Hindlimb muscle (tissue), 1 donor: ENCODE measurements around the gene SLC25A47. TPM values are rescaled to one million over a fixed set of nuclear protein-coding genes. Genes with fewer than 3 reads are reported as not detected.
"Not testable (repeated sequence)": the region's sequence is repeated elsewhere in the genome, so short reads cannot be mapped to it uniquely, and the experiment has no call there.

Source experiments
- DNase-seq: peaks from one replicate; pipeline ENCODE4 v3.0.0-alpha.2; 2013
- polyA plus RNA-seq: library from polyadenylated mRNA; unstranded; fragments of 120-200 nt; gene quantifications from one replicate; pipeline ENCODE4 v1.2.1, GENCODE V29; 2013; ENCODE audit not compliant: insufficient read length

Gene SLC25A47
- polyA plus RNA-seq, 1 donor, result not detected

DNA sequence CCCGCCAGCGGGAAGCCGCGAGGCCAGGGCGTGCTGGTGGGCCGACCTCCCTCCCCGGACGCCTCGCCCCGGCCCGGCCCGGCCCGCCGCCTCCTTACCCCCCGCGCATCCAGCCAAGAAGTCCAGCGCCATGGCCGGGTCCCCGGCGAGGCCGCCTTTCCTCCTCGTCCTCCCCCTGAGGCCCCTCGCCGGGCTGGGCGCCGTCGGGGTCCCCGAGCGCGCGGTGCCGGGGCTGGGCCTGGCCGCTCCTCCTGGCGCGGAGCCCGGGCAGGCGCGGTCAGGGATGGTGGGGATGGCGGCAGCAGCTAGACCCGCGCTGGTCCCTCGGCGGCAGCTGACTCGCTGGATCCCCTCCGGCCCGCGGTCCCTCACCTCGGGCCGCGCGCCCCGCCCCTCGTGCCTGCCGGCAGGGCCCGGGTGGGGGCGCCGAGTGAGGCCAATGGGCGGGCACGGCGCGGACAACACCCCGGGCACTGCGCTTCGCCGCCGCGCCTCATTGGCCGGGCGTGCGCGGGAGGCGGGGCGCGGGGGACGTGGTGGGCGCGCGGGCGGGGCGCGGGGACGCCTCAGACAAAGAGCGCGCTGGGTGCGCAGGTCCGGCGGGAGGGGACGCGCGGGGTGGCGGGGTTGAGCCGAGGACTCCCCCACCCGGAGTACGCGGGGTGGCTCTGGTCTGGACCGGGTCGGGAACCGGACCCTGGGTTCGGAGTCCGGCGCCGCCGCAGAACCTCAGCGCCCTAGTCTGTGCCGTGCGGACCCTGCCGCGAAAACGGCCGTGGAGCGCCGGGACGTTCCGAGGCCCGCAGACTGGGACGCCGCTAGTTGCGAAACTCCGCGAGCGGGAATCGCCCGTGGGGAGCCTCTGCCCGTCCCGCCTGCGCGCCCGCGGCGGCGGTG lies 16.8 kb upstream of the SLC25A47 start, which contains the start of gene SLC25A29:
SLC25A29 (minus strand) TSS at position 344 of the 897 bp plus-strand sequence; CDS start at position 132, 212 bp downstream.
- DNase-seq, result peak; percentile 90

DNA sequence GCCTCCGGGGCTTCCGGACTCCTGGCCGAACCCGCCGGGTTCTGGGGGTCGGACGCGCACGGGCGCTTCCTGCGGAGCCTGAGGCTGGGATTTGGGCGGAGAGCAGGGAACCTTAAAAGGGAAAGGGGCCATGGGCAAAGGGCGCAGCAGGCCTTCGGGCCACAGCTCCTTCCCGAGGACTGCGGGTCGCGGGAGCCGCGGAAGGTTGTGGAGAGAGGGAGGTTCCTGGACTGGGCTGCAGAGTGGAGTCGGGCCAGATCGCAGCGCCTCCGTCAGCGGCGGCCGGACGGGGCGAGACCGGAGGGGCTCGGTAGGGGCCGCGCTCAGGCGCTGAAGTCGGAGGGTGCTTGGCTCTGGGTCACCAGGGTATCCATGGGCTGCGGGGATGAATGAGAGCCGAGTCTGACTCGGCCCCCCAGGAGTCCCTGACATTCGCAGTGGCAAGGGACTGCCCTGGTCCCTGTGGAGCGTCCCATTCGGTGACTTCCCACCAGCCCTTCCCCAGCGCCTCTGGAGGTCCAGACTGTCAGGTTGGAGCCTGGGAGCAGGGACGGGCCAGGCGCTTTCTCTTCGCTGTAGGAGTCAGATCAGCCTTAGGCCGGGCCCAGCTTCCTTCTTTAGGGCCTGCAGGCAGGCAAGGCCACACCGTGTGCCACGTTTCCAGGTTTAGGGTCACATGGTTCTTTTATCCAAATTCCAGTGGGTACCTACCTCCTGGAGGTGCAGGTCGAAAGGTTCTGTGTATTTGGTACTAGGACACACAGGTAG lies 16.0 kb upstream of the SLC25A47 start:
- no peak for DNase-seq

DNA sequence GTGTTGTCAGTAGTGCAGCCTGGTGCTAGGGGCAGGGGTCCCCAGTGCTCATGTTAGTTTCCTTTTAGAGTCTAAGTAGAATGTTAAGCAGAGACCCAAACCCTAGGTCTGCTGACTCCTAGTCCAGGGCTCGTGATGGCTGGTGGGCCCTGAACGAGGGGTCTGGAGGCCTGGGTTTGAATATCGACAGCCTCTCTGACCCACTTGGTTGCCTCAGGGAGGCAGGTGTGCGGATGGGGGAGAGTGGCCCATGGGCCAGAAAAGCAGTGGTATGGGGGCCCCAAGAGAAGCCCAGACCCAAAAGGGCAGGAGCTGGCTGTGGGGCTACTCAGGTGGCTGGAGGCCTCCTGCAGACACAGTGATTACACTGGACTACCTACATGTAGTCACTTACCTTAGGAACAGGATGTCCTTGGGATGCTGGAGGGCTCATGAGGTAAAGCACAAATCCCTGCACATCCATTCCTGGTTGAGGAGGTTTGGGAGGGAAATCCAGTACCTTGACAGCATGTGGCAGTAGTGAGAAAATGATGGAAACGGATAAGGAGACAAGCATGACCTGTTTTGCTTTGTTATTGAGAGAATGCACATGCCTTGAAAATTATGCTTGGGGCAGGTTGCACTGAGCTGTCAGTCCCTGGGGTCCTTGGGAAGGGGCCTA lies 15.2 kb upstream of the SLC25A47 start:
- DNase-seq, result no peak

DNA sequence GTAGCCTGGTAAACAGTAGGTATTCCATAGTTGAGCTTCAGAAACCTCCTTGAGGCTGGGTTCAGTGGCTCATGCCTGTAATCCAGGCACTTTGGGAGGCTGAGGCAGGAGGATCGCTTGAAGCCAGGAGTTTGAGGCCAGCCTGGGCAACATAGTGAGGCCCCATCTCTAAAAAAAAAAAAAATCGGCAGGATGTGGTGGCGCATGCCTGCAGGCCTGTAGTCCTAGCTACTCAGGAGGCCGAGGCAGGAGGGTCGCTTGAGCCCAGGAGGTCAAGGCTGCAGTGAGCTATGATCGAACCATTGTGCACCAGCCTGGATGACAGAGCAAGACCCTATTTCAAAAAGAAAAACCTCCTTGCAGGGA lies 14.7 kb upstream of the SLC25A47 start:
- DNase-seq, result not testable (repeated sequence)

DNA sequence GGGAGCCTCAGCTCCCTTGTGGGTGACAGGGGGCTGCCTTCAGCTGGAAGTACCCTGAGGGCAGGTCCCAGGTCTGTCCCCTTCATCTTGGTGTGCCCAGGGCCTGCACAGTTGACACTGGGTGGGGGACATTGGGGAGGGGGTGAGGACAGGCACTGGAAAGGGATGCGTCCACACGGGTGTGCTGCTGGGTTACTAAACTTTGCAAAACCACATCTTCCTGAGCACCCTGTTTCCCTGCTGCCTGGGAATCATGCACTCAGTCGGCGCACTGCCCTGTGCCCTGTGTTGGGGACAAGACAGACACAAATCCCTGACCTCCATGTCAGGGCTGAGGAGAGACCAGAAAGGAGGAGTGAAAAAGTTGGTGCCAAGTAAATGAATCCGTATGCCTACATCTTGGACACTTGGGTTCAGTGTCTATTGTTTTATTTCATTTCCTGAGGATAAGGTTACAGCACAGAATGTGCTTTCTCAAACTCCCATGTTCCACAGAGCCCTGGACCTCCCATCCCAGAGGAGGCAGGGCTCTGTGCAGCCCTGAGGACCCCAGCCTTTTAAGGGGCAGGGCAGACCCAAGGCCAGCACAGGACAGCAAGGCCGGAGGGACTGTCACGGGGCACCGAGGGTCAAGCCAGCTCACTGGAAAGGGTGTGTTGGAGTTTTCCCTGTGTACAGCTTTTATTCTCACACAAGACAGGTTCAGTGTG lies 14.0 kb upstream of the SLC25A47 start:
- no peak for DNase-seq

DNA sequence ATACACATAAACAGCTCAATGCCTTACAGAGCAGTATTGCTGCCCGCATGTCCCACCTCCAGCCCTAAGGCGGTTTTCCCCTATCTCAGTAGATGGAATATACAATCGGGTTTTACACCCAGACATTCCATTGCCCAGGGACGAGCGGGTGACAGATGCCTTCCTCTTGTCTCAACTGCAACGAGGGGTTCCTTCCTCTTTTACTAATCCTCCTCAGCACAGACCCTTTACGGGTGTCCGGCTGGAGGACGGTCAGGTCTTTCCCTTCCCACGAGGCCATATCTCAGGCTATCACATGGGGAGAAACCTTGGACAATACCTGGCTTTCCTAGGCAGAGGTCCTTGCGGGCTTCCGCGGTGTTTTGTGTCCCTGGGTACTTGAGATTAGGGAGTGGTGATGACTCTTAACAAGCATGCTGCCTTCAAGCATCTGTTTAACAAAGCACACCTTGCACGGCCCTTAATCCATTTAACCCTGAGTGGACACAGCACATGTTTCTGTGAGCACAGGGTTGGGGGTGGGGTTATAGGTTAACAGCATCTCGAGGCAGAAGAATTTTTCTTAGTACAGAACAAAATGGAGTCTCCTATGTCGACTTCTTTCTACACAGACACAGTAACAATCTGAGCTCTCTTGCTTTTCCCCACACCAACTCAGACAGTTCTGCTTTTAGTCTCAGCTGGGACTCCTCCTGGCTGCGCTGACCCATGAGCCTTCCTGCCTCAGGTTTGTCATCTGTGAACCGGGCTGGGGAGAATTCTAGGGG lies 10.8 kb upstream of the SLC25A47 start:
- not testable (repeated sequence) for DNase-seq

DNA sequence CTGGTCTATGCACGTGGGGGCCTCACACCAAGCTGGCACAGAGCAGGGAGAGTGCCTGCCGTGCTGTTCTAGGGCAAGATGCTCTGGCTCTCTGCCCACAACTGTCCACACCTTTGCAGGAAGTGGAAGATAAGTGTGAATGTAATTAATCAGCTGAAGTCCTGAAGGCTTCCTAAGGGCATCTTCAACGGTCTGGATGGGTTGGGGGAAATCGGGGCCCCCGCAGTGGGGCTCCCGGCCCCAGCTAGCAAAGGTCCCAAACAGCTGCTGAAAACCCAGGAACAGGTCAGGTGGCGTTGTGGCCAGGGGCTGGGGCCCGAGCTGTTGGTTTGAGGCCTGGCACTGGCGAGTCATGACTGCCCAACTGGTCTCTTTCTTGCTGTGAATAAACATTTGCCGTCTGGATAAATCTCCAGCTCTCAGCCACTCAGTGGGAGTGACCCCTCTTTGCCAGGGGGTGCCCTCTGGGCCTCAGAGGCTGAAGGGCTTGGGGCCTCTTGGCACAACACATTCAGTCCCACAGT lies 10.2 kb upstream of the SLC25A47 start:
- DNase-seq, result no peak

DNA sequence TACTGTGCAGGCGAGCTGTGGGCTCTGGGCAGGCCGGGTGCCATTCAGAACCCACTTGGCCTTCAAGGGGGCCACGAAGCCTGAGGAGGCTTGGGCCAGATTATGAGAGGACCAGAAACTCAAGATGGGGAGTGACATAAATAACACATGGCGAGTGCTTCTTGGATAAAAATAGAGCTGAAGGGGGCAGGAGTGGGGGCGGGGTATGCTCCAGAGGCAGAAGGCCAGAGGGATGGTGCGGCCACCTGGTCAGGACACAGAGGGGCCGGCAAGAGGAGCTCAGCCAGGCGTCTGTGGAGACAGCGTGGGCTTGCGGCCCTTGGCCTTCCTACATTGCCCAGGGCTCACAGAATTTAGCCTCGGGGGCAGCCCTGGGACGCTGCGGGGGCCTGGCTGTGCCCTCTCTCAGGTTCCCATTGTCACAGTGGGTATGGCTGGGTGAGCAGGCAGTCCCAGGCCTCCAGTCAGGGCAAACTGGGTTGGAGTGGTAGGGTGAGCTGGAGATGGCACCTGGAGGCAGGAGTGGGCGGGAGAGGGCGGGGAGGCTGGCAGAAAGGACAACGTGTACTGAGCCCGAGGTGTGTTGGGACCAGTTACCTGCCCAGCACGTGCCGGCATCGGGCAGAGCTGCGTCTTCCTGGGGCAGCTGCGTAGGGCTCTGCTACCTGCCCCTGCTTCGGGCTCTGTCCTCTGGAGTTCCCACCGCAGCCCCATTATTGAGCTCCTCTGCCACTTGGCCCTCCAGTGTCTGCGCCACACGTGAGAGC lies 9.5 kb upstream of the SLC25A47 start:
- no peak for DNase-seq

DNA sequence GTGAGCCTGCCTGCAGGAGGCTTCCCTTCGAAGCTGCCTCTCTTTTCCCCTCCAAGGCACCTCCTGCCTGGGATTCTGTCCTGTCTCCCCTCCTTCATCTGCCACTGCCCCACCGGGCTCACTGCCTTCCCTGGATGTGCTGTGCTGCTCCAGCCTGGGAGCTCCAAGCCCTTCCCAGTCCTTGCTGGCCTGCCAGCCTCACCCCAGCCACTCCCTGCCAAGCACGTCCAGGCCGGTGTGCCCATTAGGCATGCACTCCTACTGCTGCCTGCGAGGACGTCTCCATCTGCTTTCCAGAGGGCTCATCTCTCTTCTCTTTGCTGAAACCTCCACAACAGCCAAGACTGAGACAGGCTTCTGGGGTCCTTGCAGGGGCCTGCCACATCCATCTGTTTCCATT lies 8.4 kb upstream of the SLC25A47 start:
- no peak for DNase-seq

DNA sequence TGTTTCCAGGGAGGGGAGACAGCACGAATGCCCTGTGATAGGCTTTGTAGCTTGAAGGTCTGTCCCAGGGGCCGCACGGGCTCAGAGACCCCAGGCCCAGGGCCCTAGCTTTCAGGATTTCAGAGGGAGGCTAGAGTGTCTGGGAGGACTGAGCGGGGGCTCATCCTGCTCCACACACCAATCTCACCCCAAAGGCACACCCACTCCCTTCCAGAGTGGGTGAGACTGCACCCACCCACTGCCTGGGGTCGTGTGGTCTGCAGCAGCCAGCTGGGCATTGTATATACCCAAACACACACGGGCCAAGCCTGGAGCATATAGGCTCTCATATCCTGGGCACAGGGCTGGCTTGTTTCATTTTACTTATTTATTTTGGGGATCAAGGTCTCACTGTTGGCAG lies 5.8 kb upstream of the SLC25A47 start:
- DNase-seq, result no peak

DNA sequence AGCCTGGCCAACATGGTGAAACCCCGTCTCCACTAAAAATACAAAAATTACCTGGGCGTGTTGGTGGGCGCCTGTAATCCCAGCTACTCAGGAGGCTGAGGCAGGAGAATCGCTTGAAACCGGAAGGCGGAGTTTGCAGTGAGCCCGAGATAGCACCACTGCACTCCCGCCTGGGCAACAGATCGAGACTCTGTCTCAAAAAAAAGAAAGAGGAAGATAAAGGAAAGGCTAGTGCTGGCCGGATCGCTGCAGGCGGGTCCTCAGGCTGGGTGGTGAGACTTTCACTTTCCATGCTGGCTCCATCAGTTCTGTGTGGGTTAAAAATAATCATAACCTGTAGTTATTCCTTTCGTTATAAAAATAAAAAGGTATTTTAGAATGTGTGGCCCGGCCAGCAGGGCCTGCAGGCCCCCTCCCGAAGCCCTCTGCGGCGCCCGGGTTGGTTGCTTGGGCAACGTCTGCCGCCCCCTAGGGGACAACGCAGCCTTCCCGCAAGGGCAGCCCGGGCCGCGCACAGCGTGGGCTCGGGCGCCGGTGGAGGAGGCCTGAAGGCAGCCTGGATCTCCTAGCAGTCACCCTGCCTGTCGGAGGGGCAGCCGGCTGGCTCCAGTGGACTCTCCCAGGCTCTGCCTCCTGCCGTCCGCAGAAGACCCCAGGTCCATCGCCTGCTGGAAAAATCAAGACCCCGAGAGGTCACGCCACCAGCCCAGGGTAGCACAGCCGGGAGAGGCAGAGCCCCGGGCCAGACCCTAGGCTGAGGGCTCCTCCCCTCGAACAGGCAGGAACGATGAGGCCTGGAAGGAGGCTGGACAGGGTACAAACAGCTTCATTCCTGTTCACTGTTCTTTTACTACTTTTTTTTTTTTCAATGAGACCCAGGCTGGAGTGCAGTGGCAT lies 5.0 kb upstream of the SLC25A47 start:
- peak; percentile 54 for DNase-seq

DNA sequence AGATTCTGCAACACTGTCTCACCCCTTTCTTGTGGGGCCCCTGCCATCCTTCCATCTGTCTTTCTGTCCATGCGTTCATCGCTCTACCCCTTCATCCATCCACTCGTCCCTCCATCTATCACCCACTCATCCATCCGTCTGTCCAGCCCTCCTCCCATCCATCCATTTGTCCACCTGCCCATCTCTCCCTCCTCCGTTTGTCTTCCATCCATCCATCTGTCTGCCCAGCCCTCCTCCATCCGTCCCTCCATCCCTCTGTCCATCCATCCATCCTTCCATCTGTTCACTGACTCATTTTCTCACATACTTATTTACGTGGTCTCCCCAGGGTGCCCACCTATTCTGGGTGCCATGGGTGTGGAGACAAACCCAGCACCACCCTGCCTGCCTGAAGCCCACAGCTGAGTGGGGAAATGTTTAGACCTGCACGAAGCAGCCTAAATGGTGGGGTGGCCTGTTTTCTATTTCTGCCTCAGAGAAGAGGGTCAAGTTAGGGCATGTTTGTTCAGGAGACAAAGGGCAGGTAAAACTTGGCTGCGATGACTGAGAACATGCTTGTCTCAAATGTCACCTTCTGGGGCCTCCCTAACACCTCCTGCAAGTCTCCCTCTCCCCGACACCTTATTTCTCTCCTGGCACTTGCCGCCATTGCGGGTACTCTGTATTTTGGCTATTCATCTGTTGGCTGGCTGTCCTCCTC lies 2.8 kb upstream of the SLC25A47 start:
- DNase-seq, result no peak

DNA sequence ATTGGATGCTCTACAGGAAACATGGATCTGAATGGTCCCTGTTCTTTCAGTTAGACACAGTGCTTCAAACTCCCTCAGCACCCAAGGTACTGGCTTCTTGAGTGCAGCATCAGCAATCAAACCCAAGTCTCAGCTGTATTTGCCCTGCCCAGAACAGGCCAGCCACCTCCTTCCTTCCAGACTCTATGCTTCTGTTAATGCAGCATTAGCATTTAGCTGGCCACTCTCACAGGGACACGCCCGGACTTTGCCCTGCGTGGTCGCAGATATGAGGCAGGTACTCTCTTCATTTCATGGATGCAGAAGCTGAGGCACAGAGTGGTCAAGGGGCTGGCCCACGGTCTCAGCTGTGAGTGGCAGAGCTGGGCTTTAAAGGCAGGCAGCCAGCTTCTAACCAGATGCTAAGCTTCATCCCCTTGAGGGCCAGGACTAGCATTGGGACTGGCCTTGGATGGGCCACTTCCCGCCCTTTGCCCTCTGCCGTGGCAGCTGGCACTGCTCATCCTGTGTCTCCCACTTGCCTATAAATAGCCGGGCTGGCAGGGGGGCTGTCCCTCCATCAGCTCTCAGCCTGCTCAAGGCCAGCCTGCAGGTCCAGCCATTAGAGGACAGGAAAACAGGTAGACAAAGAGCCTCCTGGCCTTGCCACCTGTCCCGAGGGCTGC lies 1.5 kb upstream of the SLC25A47 start:
- no peak for DNase-seq

DNA sequence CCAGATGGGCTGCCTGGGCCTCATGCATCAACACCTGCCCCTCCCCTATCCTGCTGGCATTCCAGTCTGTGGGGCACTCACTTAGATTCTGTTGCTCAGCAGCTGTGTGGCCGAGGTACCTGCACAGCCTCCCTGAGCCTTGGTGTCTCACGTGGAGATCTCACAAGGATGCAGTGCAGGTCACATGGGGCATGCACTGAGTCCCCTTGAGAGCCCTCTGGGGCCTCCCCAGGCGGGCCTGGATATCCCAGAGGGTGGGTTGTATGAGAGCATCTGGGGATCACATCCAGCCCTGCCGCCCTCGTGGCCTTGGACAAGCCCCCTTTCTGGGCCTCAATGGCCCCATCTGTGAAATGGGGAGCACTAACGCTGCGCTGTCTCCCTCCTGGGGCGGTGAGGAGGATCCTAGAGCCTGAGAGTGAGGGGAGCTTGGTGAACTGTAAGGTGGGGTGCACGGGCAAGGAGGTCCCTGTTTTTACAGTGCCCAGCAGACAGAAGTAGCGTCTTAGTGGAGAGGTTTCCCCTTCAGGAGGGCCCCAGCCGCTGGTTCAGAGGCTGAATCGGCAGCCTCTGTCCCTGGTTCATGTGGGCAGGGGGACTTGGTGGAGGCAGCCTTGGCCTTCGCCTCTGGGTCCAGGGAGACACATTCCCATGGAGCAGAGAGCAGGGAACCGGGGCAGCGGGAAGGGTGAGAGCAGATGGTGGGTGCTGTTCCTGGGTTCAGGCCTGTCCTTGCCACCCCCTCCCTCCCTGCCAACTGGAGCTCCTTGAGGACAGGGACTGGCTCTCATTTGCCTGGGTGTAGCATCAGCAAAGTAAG lies 791 bp upstream of the SLC25A47 start:
- DNase-seq, result no peak

DNA sequence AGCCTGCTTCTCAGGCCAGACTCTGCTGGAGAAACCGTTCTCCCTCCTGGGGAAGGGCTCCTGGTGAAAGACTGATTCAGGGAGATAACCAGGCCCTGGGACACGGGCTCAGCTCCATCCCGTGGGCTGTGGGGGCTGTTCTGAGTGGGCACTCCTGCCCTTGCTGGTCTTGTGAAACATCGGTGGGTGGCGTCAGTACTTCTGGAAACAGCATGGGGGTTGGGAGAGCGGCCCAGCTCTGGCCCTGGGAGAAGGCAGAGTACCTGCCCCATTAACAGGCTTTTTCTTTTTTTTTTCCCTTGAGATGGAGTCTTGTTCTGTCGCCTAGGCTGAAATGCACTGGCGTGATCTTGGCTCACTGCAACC lies 786 bp downstream of the SLC25A47 start:
- no peak for DNase-seq

DNA sequence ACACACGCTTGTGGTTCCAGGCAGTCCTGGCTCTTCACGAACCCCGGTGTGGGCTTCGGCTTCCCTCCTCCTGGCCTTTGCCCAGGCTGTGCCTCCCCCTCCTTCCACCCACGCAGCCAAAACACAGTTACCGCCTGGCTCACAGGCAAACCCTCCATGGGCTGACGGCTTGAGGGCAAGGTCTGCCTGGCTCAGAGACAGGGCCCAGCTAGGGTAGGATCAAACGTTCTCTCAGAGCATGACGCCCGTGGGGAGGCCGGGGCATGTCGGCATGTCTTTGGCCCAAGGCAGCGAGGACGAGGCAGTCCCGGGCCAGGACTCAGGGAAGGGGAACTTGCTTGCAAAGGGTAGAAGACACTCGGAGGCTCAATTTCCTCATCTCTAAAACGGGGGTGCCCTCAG lies 2.1 kb downstream of the SLC25A47 start:
- no peak for DNase-seq

DNA sequence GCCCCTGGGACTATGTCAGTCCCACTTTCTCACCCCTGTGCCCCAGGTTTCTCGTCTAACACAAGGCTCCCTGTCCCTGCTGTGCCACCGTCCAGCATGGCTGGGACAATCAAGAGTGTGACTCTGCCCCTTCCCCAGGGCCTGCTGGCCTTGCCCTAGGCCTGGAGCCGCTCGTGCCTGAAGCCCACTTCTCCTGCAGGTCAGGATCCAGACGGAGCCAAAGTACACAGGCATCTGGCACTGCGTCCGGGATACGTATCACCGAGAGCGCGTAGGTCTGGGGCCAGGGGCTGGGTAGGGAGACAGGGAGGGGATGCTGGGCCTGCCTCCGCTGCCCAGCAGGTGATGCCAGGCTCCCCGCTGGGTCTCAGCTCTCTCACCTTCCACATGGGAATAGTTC lies 2.8 kb downstream of the SLC25A47 start:
- no peak for DNase-seq

DNA sequence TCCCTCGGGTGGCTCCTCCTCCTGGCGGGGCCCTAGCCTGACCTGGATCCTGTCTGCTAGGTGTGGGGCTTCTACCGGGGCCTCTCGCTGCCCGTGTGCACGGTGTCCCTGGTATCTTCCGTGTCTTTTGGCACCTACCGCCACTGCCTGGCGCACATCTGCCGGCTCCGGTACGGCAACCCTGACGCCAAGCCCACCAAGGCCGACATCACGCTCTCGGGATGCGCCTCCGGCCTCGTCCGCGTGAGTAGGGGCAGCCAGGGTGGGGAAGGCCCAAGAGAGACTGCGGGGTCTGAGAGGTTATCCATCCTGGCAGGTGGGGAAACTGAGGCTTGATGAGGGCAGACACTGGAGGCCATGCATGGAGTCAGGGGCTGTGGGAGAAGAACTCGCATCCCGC lies 4.0 kb downstream of the SLC25A47 start:
- DNase-seq, result no peak
